Activated CD4-positive, alpha-beta memory T cell treated with anti-CD3 and anti-CD28 coated beads, Interleukin-2, amount 10 ng/mL, durations not matched to agents 7 days and 5 days (primary cell): ENCODE data around the gene HOXC5. TPM values are rescaled to one million over a fixed set of nuclear protein-coding genes. Genes with fewer than 3 reads are reported as not detected.
"Not testable (repeated sequence)": the region's sequence is repeated elsewhere in the genome, so short reads cannot be mapped to it uniquely, and the experiment has no call there.

ENCODE experiments used
- CTCF ChIA-PET: fragments of 350-600 bp; sonication (Branson Sonifier 250); formaldehyde crosslinking; loops from one replicate; lab custom pipeline; 2021; ENCODE audit warnings: antibody characterized with exemption, inconsistent platforms; lab: Charles Lee
- POLR2A ChIA-PET: fragments of 350-600 bp; sonication (Branson Sonifier 250); formaldehyde crosslinking; loops from one replicate; lab custom pipeline; 2021; ENCODE audit warnings: antibody characterized with exemption; lab: Charles Lee
- DNase-seq: peaks from one replicate; pipeline ENCODE4 v3.0.0-alpha.2; 2020
- H3K27ac Mint-ChIP-seq: one replicate; pipeline ENCODE4 v1.8.0; 2021; ENCODE audit warnings: mild to moderate bottlenecking, mixed read lengths
- H3K27me3 Mint-ChIP-seq: one replicate; pipeline ENCODE4 v1.8.0; 2021; ENCODE audit warnings: mixed read lengths
- H3K36me3 Mint-ChIP-seq: one replicate; pipeline ENCODE4 v1.8.0; 2021; ENCODE audit warnings: low read depth, mixed read lengths
- H3K4me1 Mint-ChIP-seq: one replicate; pipeline ENCODE4 v1.8.0; 2021; ENCODE audit warnings: mixed read lengths
- H3K4me3 Mint-ChIP-seq: one replicate; pipeline ENCODE4 v1.8.0; 2021; ENCODE audit warnings: mild to moderate bottlenecking, mixed read lengths
- H3K9me3 Mint-ChIP-seq: one replicate; pipeline ENCODE4 v1.8.0; 2021; ENCODE audit warnings: mixed read lengths
- total RNA-seq, 2 experiments: library from RNA; stranded (reverse); gene quantifications; one replicate each; pipeline ENCODE4 v1.2.3, GENCODE V29; 2021

Gene HOXC5
- total RNA-seq, 2 experiments from 2014 or later = not detected

DNA sequence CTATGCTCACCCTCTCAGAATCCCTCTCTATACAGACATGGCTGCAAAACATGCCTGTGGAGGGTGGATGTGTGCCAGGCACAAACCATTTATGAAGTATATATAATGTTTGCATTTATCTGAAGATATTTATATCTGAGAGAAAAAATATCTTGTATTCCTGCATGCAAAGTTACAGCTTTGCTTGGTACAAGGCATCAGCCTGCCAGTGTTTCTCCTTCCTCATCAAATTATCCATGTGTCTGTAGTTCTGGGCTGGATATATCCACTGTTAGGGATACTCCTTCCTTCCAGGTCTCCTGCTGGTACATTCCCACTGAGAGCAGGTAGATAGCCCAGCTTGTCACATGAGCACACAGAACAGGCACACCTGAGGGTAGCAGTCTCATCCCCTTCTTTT is 32.8 kb downstream of the HOXC5 start:
- Mint-ChIP-seq H3K27ac (no peak overlapping the region), H3K27me3 (peaks cover 55% of the 10 kb centered on the region), H3K4me3 (no peak overlapping the region), H3K36me3 (no peaks in the 10 kb centered on the region), H3K9me3 (no peaks in the 10 kb centered on the region), H3K4me1 (no peaks in the 10 kb centered on the region)
- no peak for DNase-seq
- CTCF ChIA-PET = interaction anchor here (1.2 to 1.4 kb wide), 2 partner anchors 11 to 142 kb away, joined by 3 read pairs; partner anchors contain the start of gene HOXC4
- POLR2A ChIA-PET = no interaction called here

DNA sequence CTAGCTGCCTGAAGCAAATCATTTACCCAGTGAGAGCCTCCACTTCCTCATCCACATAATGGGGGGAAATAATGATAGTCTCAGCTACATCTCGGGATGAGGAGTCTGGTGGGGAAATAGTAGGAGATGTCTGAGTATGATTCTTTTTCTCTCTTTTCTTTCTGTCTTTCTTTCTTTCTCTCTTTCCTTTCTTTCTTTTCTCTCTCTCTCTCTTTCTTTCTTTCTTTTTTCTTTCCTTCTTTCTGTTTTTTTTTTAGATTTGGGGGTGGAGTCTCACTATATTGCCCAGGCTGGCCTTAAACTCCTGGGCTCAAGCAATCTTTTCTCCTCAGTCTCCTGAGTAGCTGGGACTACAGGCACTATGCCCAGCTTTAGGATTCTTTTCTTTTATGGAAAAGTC is 33.6 kb downstream of the HOXC5 start:
- H3K27me3 Mint-ChIP-seq = peaks cover 51% of the 10 kb centered on the region
- no peaks in the 10 kb centered on the region for H3K36me3 Mint-ChIP-seq
- H3K27ac Mint-ChIP-seq = no peak overlapping the region
- no peaks in the 10 kb centered on the region for H3K4me1 Mint-ChIP-seq
- DNase-seq = no peak
- POLR2A ChIA-PET = no interaction called here
- H3K9me3 Mint-ChIP-seq = no peaks in the 10 kb centered on the region
- CTCF ChIA-PET = no interaction called here
- H3K4me3 Mint-ChIP-seq = no peak overlapping the region

DNA sequence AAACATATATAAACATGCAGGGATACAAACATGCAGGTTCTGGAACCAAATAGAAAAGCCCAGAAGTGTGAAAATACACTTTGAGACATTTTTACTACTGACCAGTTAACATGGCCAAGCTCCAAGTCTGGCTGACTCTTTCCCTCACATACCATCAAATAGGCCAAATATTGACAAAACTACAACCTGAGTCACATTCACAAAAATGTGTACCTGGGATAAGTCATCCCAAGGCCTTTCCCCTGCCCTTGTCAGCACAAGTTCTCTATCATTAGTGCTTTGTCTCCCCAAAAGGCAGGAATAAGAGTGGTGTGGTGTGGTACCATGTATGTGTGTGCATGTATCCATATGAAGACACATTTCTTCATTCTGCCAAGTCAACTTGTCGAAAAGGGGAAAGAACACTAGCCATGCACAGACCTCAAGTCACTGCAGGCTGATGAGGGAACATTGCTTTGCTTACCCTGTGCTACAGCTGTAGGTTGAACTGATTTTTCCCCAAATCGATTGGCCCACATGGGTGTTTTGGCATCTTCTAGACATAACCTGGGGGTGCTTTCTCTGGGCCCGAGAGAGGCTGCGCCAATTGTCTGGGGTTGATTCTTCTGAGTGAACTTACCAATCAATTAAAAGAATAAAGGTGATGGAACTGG is 35.7 kb downstream of the HOXC5 start:
- no peak overlapping the region for H3K4me3 Mint-ChIP-seq
- no peaks in the 10 kb centered on the region for H3K4me1 Mint-ChIP-seq
- peaks cover 39% of the 10 kb centered on the region for H3K27me3 Mint-ChIP-seq
- ChIA-PET CTCF (no interaction called here), POLR2A (interaction anchor here (1.2 kb wide), 1 partner anchor 10 kb away, joined by 3 read pairs; no protein-coding TSS in a partner anchor)
- H3K36me3 Mint-ChIP-seq = no peaks in the 10 kb centered on the region
- H3K27ac Mint-ChIP-seq = no peak overlapping the region
- H3K9me3 Mint-ChIP-seq = no peaks in the 10 kb centered on the region
- no peak for DNase-seq

DNA sequence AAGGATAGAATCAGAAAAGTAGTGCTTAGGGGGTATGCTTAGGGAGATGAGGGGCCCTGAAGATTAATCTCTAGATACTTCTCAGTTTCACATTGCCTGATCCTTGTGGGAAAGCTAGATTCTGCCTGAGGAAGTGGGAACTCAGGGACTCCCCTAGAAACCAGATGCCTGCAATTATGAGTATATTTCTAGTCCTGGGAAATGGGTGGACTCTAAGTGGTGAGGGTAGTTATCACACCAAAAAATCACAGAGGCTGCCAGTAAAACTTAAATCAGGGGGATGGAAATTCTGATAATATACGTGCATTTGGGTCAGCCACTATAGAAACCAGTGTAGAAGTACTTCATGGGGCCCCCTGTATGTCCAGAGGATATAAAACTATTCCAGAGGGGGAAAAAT is 39.1 kb downstream of the HOXC5 start:
- no peak for DNase-seq
- POLR2A ChIA-PET = no interaction called here
- Mint-ChIP-seq H3K4me3 (no peak overlapping the region), H3K9me3 (no peaks in the 10 kb centered on the region), H3K27me3 (peaks cover 31% of the 10 kb centered on the region), H3K4me1 (no peaks in the 10 kb centered on the region), H3K27ac (no peak overlapping the region), H3K36me3 (no peaks in the 10 kb centered on the region)
- CTCF ChIA-PET = interaction anchor here (0.7 kb wide), 2 partner anchors 10 to 14 kb away, joined by 3 read pairs; no protein-coding TSS in a partner anchor

DNA sequence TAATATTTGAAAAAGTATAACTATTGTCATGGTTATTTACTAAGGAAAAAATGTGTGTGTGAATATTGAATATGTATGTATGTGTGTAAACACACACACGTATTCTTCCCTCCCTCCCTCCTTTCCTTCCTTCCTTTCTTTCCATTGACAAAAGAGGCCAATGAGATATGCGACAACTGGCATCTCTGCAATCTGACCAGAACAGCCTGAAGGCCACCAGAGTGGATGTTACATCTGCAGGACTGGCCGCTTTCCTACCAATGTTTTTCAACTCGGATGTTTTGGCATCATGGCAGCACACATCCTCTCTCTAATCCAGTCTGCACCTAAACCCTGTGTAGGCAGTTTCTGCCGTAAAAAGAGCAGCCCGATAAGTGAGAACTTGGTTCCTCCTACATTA is 41.5 kb downstream of the HOXC5 start:
- H3K9me3 Mint-ChIP-seq = no peaks in the 10 kb centered on the region
- peaks cover 25% of the 10 kb centered on the region for H3K27me3 Mint-ChIP-seq

DNA sequence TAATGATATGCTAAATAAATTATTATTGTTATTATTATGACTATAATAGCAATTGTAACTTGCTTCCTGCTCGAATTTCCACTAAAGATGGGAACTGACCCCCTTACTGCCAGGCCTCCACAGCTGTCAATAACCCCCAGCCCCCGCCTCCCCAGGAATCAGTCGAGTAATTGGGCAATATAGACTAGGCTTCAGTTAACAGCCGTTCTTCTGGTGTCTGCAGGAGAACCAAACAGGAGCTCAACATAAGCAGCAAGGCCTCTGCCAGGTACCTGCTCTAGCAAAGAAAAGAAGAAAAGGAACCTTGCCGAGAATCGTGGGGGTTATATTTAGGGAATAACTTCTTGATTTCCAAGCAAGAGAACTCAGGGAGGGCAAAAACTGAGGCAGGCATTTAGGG is 42.6 kb downstream of the HOXC5 start:
- ChIA-PET CTCF (interaction anchor here (0.7 to 0.8 kb wide), 2 partner anchors 116 to 532 kb away, joined by 3 read pairs; no protein-coding TSS in a partner anchor), POLR2A (no interaction called here)
- Mint-ChIP-seq H3K4me3 (no peak overlapping the region), H3K36me3 (no peaks in the 10 kb centered on the region), H3K27ac (no peak overlapping the region), H3K27me3 (peaks cover 22% of the 10 kb centered on the region), H3K9me3 (no peaks in the 10 kb centered on the region), H3K4me1 (no peaks in the 10 kb centered on the region)
- DNase-seq = no peak

More for the DNA sequence above, 41.5 kb downstream of the HOXC5 start:
- no peak for DNase-seq
- Mint-ChIP-seq H3K36me3 (no peaks in the 10 kb centered on the region), H3K4me1 (no peaks in the 10 kb centered on the region), H3K27ac (no peak overlapping the region), H3K4me3 (no peak overlapping the region)
- ChIA-PET CTCF (no interaction called here), POLR2A (no interaction called here)

DNA sequence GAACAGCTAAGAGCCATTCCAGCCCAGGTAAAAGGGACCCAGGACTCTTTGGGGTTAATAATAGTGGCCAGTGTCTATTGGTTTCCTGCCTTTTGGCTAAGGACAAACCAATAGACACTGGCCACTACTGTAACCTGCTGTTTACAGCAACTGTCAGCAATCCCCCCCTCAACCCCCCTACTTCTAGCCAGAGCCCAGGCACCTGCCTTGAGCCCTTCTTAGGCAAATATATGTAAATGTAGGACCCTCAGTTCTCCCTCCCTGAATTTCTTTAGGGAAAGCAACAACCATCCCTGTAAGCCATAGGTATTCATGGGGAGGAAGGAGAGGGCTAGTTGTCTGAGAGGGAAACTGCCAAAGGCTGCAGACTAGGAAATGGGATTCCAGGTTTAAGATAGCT is 43.1 kb downstream of the HOXC5 start:
- H3K4me1 Mint-ChIP-seq = peaks cover 1% of the 10 kb centered on the region
- no peak overlapping the region for H3K4me3 Mint-ChIP-seq
- no peaks in the 10 kb centered on the region for H3K36me3 Mint-ChIP-seq
- no peak overlapping the region for H3K27ac Mint-ChIP-seq
- H3K9me3 Mint-ChIP-seq = no peaks in the 10 kb centered on the region
- ChIA-PET CTCF (no interaction called here), POLR2A (no interaction called here)
- no peak for DNase-seq
- H3K27me3 Mint-ChIP-seq = peaks cover 20% of the 10 kb centered on the region

DNA sequence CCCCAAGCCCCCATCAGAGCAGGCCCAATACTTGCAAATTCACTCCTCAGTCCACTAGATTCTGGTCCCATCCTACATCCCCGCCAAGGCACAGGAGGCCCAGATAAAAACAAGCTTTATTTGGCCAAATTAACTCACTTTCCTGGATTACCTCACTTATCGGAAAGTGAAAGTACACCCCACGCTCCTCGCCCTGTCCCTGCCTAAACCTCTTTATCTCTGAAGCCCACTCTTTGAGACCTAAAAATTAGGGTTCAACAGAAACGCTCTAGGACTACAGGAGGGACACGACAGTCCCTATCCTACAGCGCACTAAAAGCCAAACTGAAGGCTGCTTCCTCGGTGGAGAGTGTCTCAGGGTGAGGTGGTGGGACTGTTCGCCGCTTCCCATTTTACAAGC is 45.0 kb downstream of the HOXC5 start:
- H3K36me3 Mint-ChIP-seq, DNase-seq, H3K27ac Mint-ChIP-seq, CTCF ChIA-PET, POLR2A ChIA-PET, H3K9me3 Mint-ChIP-seq, H3K4me3 Mint-ChIP-seq: not testable (repeated sequence)
- peaks cover 13% of the 10 kb centered on the region for H3K4me1 Mint-ChIP-seq
- H3K27me3 Mint-ChIP-seq = peaks cover 25% of the 10 kb centered on the region

DNA sequence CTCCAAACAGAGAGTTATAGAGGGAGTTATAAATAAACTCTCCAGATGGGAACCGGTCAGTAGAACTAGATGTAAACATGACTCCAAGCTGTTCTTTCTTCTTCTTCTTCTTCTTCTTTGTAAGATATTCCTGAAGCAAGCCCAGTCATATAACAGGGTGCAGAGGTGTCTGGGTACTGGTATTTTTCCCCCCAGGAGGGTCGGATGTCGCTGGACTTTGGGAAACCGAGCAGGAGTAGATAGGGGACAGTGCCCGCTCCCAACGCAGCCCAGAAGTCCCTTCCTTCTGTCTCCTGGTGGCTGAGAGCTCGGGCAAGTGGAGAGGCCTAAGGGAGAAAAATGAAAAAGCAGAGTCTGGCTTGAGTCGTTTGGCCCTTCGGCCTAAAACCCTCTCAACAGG is 46.3 kb downstream of the HOXC5 start:
- H3K4me3 Mint-ChIP-seq, H3K27ac Mint-ChIP-seq, CTCF ChIA-PET, POLR2A ChIA-PET, DNase-seq, H3K9me3 Mint-ChIP-seq, H3K36me3 Mint-ChIP-seq: not testable (repeated sequence)
- Mint-ChIP-seq H3K27me3 (peaks cover 26% of the 10 kb centered on the region), H3K4me1 (peaks cover 15% of the 10 kb centered on the region)

DNA sequence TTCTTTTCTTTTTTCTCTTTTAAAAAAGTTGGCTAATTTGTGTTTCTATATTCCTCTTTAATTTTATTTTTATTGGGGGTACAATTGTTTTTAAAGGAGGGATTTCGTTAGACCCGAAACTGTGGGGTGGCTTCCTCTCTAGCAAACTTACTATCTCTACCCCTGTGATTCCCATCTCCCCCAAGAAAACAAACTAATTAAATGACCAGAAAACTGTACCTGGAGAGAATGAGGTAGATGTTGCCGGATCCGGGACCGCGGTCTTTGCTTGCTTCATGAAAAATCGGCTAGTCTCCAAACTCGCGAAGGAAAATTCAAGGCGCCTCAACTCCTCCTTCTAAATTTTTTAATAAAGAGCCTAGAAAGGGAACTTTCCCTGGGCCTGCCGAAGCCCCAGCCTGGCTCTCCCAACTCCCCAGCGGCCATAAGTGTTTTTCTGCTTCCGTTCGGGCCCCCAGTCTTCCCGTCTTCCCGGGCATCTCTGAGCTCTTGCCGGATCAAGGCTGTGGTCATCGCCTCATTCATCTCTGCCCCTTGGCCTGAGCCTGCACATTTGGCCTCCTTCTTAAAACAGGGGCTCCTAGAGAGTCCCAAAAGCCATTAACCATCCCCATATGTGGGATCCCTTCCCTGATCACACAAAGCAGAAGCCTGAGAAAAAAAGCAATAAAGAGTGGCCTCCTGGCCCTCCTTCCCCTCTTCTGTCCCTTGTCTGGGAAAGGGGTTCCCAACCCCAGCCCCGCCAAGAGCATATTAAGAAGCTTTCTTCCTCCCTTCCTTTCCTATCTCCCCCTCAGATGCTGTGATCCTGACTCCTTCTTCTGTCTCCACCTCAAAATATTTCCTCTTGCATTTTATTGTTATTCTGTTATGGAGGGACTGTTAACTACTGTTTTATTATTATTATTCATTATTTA is 47.4 kb downstream of the HOXC5 start:
- H3K27ac Mint-ChIP-seq, DNase-seq, H3K36me3 Mint-ChIP-seq, CTCF ChIA-PET, H3K9me3 Mint-ChIP-seq, H3K4me3 Mint-ChIP-seq, POLR2A ChIA-PET: not testable (repeated sequence)
- peaks cover 15% of the 10 kb centered on the region for H3K4me1 Mint-ChIP-seq
- H3K27me3 Mint-ChIP-seq = peaks cover 32% of the 10 kb centered on the region

DNA sequence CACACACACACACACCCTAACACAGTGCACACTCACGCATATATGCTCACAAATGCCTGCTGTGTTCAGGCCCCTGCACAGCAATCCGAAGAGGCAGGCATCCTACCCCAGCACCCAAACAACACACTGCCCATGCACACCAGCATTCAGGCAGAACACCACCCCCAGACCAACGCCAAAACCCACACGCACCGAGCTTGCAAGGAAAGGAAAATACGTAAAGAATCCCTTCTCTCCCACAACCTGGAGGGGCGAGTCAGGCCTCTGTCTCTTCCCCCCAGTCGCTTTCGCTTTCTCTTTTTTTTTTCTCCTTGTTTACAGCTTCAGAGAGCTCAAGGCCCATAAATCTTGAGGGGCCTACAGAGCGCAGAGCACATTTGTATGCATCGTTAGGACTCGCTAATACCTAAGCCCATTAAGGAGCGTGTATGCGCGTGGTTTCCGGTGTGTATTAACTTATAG is 48.2 kb downstream of the HOXC5 start:
- CTCF ChIA-PET, POLR2A ChIA-PET: not testable (repeated sequence)

DNA sequence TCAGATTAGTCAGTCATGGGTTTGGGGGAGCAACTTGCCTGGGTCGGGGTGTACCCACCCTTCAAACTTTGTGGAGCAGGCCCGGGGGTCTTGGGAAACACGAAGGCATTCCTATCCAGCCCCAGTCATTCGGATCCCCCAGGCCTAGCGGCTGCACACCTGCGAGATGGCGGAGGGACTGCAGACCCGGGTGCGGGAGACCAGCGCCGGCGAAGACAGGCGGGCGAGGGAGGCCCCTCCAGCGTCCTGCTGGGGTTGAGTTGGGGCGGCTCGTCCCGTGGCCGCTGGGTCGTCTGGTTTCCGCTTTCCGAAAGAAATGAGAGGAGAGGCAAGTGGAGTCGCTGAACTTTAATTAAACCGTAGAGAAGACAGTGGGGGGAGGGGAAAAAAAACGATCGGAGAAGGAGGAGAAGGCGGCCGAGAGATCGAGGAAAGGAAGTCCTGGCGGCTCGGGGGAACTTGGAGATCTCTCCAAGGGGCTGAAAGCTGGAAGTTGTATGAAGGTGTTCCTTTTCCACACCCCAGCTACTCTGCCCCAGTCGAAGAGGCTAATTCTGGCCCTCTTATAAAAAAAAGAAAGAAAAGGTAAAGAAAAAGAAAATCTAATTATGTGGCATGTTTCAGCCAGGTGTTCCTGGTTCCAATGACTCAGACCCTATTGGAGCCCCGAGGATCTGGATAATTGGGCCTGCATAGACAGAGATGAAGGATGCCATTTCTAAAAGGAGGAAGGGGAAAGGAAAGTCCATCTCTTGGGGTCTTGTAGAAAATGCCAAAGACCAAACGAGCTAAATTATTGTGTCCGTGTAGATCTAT is 48.9 kb downstream of the HOXC5 start:
- peak overlapping the region; percentile 73 for H3K27ac Mint-ChIP-seq
- peak overlapping the region; percentile 74 for H3K4me3 Mint-ChIP-seq
- H3K27me3 Mint-ChIP-seq = peaks cover 38% of the 10 kb centered on the region
- not testable (repeated sequence) for H3K9me3 Mint-ChIP-seq, H3K36me3 Mint-ChIP-seq
- peak; percentile 25 for DNase-seq
- peaks cover 15% of the 10 kb centered on the region for H3K4me1 Mint-ChIP-seq
- ChIA-PET CTCF (interaction anchor here (0.6 kb wide), 1 partner anchor 10 kb away, joined by 3 read pairs; no protein-coding TSS in a partner anchor), POLR2A (interaction anchor here (0.6 kb wide), 1 partner anchor 448 kb away, joined by 3 read pairs; no protein-coding TSS in a partner anchor)

More for the DNA sequence above, 48.2 kb downstream of the HOXC5 start:
- peak overlapping the region; percentile 74 for H3K4me3 Mint-ChIP-seq
- not testable (repeated sequence) for H3K36me3 Mint-ChIP-seq, H3K9me3 Mint-ChIP-seq
- peak overlapping the region; percentile 50 for H3K27ac Mint-ChIP-seq
- peaks cover 31% of the 10 kb centered on the region for H3K27me3 Mint-ChIP-seq
- DNase-seq = peak; percentile 18
- peaks cover 15% of the 10 kb centered on the region for H3K4me1 Mint-ChIP-seq
